ENCODE data around the gene LRMDA. TPM values are rescaled to one million over a fixed set of nuclear protein-coding genes. Genes with fewer than 3 reads are reported as not detected.
"Not testable (repeated sequence)": the region's sequence is repeated elsewhere in the genome, so short reads cannot be mapped to it uniquely, and the experiment has no call there.

LRMDA gene
- total RNA-seq, 1 donor from 2014 or later: 17.1 TPM

- DNase-seq (ENCODE audit: low spot score): no peak
Measured at GRCh38 chr10:75505840-75506506, 74.5 kb downstream of the LRMDA start.

GRCh38 chr10:75506930-75507329 lies 75.5 kb downstream of the LRMDA start:
- no peak for DNase-seq (ENCODE audit: low spot score)

- no peak for DNase-seq (ENCODE audit: low spot score)
Measured at GRCh38 chr10:75507469-75507868, 76.0 kb downstream of the LRMDA start.

- no peak for DNase-seq (ENCODE audit: low spot score)
Measured at GRCh38 chr10:75508239-75508813, 76.9 kb downstream of the LRMDA start.

- DNase-seq (ENCODE audit: low spot score): no peak
Measured at GRCh38 chr10:75508814-75509306, 77.4 kb downstream of the LRMDA start.

- no peak for DNase-seq (ENCODE audit: low spot score)
Measured at GRCh38 chr10:75509706-75510105, 78.3 kb downstream of the LRMDA start.

GRCh38 chr10:75511011-75511410 lies 79.6 kb downstream of the LRMDA start:
- no peak for DNase-seq (ENCODE audit: low spot score)

- no peak for DNase-seq (ENCODE audit: low spot score)
Measured at GRCh38 chr10:75512203-75512933, 80.9 kb downstream of the LRMDA start.

- no peak for DNase-seq (ENCODE audit: low spot score)
Measured at GRCh38 chr10:75513292-75513885, 82.0 kb downstream of the LRMDA start.

- no peak for DNase-seq (ENCODE audit: low spot score)
Measured at GRCh38 chr10:75514830-75515229, 83.4 kb downstream of the LRMDA start.

GRCh38 chr10:75516154-75516553 lies 84.7 kb downstream of the LRMDA start:
- not testable (repeated sequence) for DNase-seq (ENCODE audit: low spot score)

- not testable (repeated sequence) for DNase-seq (ENCODE audit: low spot score)
Measured at GRCh38 chr10:75519213-75519612, 87.8 kb downstream of the LRMDA start.

GRCh38 chr10:75521194-75521829 lies 89.9 kb downstream of the LRMDA start:
- peak; percentile 46 for DNase-seq (ENCODE audit: low spot score)

- DNase-seq (ENCODE audit: low spot score): no peak
Measured at GRCh38 chr10:75525067-75525466, 93.6 kb downstream of the LRMDA start.

- no peak for DNase-seq (ENCODE audit: low spot score)
Measured at GRCh38 chr10:75525646-75526045, 94.2 kb downstream of the LRMDA start.

- DNase-seq (ENCODE audit: low spot score): no peak
Measured at GRCh38 chr10:75527542-75527941, 96.1 kb downstream of the LRMDA start.

GRCh38 chr10:75528392-75528791 lies 97.0 kb downstream of the LRMDA start:
- DNase-seq (ENCODE audit: low spot score): no peak

GRCh38 chr10:75530299-75530698 lies 98.9 kb downstream of the LRMDA start:
- DNase-seq (ENCODE audit: low spot score): no peak

GRCh38 chr10:75531571-75532031 lies 100.2 kb downstream of the LRMDA start:
- no peak for DNase-seq (ENCODE audit: low spot score)

GRCh38 chr10:75532253-75532924 lies 101.0 kb downstream of the LRMDA start:
- DNase-seq (ENCODE audit: low spot score): no peak

- DNase-seq (ENCODE audit: low spot score): no peak
Measured at GRCh38 chr10:75538144-75538543, 106.7 kb downstream of the LRMDA start.

Measured in mucosa of gallbladder (tissue), 1 donor.